Nephron progenitor cell (in vitro differentiated cells): ENCODE results near the gene CNST.

Experiments
- DNase-seq: peaks from one replicate; pipeline ENCODE4 v3.0.0; 2021
- H3K27ac Mint-ChIP-seq: 2 replicates; pipeline ENCODE4 v1.8.0; 2021; ENCODE audit warnings: mild to moderate bottlenecking, moderate library complexity, mixed read lengths
- H3K27me3 Mint-ChIP-seq: 2 replicates; pipeline ENCODE4 v1.8.0; 2021; ENCODE audit warnings: mild to moderate bottlenecking, low read depth, mixed read lengths; ENCODE audit not compliant: poor library complexity
- H3K36me3 Mint-ChIP-seq: 2 replicates; pipeline ENCODE4 v1.8.0; 2021; ENCODE audit warnings: low read depth, mixed read lengths
- H3K4me1 Mint-ChIP-seq: 2 replicates; pipeline ENCODE4 v1.8.0; 2021; ENCODE audit warnings: mixed read lengths
- H3K4me3 Mint-ChIP-seq: 2 replicates; pipeline ENCODE4 v1.8.0; 2021; ENCODE audit warnings: mild to moderate bottlenecking, moderate library complexity, mixed read lengths
- H3K9me3 Mint-ChIP-seq: 2 replicates; pipeline ENCODE4 v1.8.0; 2021; ENCODE audit warnings: mild to moderate bottlenecking, moderate library complexity, mixed read lengths
- CTCF ChIP-seq: fragments of 200-600 bp; sonication (generic); IDR thresholded peaks from 2 replicates; pipeline ENCODE4 v1.5.0; 2021; ENCODE audit warnings: antibody characterized with exemption

The CNST gene

DNA sequence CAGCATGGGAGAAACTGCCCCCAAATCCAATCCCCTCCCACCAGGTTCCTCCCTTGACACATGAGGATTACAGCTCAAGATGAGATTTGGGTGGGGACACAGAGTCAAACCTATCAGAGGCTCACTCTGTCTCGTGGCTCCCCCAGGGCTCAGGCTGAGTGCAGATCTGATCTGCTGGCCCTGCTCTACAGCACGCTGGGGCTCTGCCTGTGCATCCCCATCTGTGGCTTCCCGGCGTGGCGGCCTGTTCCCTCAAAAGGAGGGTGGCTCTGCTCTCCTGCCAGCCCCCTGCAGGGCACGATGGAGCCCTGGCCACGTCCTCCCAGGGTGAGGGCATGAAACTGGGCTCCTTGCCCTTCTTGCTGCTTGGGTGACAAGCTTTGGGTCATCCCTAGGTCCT is 39.3 kb upstream of the CNST start:
- H3K27me3 Mint-ChIP-seq, result peaks cover 28% of the 10 kb centered on the region
- peaks cover 42% of the 10 kb centered on the region for H3K9me3 Mint-ChIP-seq
- no peak overlapping the region for H3K27ac Mint-ChIP-seq
- TF ChIP-seq CTCF, result no peak
- no peaks in the 10 kb centered on the region for H3K36me3 Mint-ChIP-seq
- no peak for DNase-seq
- no peak overlapping the region for H3K4me3 Mint-ChIP-seq
- no peaks in the 10 kb centered on the region for H3K4me1 Mint-ChIP-seq

- no peak for DNase-seq
Measured at GRCh38 chr1:246527402-246528088, 38.7 kb upstream of the CNST start.

GRCh38 chr1:246528933-246529731 is 37.1 kb upstream of the CNST start:
- Mint-ChIP-seq H3K9me3 (peaks cover 38% of the 10 kb centered on the region), H3K27ac (no peak overlapping the region), H3K36me3 (no peaks in the 10 kb centered on the region), H3K27me3 (peaks cover 35% of the 10 kb centered on the region), H3K4me3 (no peak overlapping the region), H3K4me1 (no peaks in the 10 kb centered on the region)
- TF ChIP-seq CTCF, result no peak
- DNase-seq, result no peak

More at GRCh38 chr1:246527402-246528088, 38.7 kb upstream of the CNST start:
- TF ChIP-seq CTCF, result no peak
- H3K4me3 Mint-ChIP-seq, result no peak overlapping the region
- no peak overlapping the region for H3K27ac Mint-ChIP-seq
- H3K36me3 Mint-ChIP-seq, result no peaks in the 10 kb centered on the region
- H3K9me3 Mint-ChIP-seq, result peaks cover 38% of the 10 kb centered on the region
- peaks cover 35% of the 10 kb centered on the region for H3K27me3 Mint-ChIP-seq
- no peaks in the 10 kb centered on the region for H3K4me1 Mint-ChIP-seq

GRCh38 chr1:246530482-246530881 is 35.8 kb upstream of the CNST start:
- DNase-seq, result no peak
- Mint-ChIP-seq H3K4me1 (no peaks in the 10 kb centered on the region), H3K9me3 (peaks cover 35% of the 10 kb centered on the region), H3K36me3 (no peaks in the 10 kb centered on the region), H3K27ac (no peak overlapping the region), H3K27me3 (peaks cover 32% of the 10 kb centered on the region), H3K4me3 (no peak overlapping the region)
- no peak for TF ChIP-seq CTCF

DNA sequence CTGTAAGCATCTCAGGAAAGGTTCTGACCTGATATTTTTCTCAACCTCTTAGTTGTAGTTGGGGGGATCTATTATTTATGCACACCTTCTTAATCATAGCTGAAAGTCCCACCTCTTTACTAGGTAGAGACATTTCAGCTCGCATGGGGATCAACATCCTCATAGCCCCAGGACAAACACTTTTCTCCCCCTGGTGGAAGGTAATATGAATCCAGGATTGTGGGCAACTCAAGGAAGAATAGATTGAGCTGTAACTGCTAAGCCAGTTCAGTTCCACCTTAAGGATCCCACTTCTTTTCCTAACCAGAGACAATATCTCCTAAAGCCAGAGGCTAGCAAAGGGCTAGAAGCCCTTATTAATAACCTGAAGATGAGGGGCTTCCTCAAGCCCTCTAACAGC is 33.7 kb upstream of the CNST start:
- no peak for DNase-seq
- peaks cover 32% of the 10 kb centered on the region for H3K27me3 Mint-ChIP-seq
- H3K9me3 Mint-ChIP-seq, result peaks cover 35% of the 10 kb centered on the region
- no peak overlapping the region for H3K4me3 Mint-ChIP-seq
- TF ChIP-seq CTCF, result no peak
- H3K36me3 Mint-ChIP-seq, result no peaks in the 10 kb centered on the region
- no peak overlapping the region for H3K27ac Mint-ChIP-seq
- H3K4me1 Mint-ChIP-seq, result no peaks in the 10 kb centered on the region
